ENCODE measurements around the gene APAF1.
"Not testable (repeated sequence)": the region's sequence is repeated elsewhere in the genome, so short reads cannot be mapped to it uniquely, and the experiment has no call there.

The APAF1 gene

GRCh38 chr12:98638009-98638408 is 7.1 kb upstream of the APAF1 start:
- Histone ChIP-seq H3K27me3 (ENCODE audit: insufficient read depth, poor library complexity, severe bottlenecking) (no peaks in the 10 kb centered on the region), H3K27ac (ENCODE audit: poor library complexity, severe bottlenecking) (peak overlapping the region; percentile 82), H3K36me3 (ENCODE audit: low read depth) (peaks cover 36% of the 10 kb centered on the region), H3K4me3 (ENCODE audit: severe bottlenecking) (no peak overlapping the region), H3K9me3 (ENCODE audit: severe bottlenecking) (no peaks in the 10 kb centered on the region), H3K4me1 (ENCODE audit: insufficient read depth, poor library complexity, severe bottlenecking) (peaks cover 27% of the 10 kb centered on the region)
- TF ChIP-seq CTCF (IDR thresholded peaks at IDR 0.05; ENCODE audit: poor library complexity, severe bottlenecking), result no peak
- no peak for ATAC-seq (ENCODE audit: low read depth)
- no peak for DNase-seq (ENCODE audit: low spot score)

GRCh38 chr12:98639491-98639890 is 5.6 kb upstream of the APAF1 start:
- Histone ChIP-seq H3K27ac (ENCODE audit: poor library complexity, severe bottlenecking) (no peak overlapping the region), H3K4me1 (ENCODE audit: insufficient read depth, poor library complexity, severe bottlenecking) (peaks cover 29% of the 10 kb centered on the region), H3K36me3 (ENCODE audit: low read depth) (peaks cover 26% of the 10 kb centered on the region), H3K27me3 (ENCODE audit: insufficient read depth, poor library complexity, severe bottlenecking) (no peaks in the 10 kb centered on the region), H3K4me3 (ENCODE audit: severe bottlenecking) (no peak overlapping the region), H3K9me3 (ENCODE audit: severe bottlenecking) (no peaks in the 10 kb centered on the region)
- TF ChIP-seq CTCF (IDR thresholded peaks at IDR 0.05; ENCODE audit: poor library complexity, severe bottlenecking), result no peak
- ATAC-seq (ENCODE audit: low read depth) (no peak), DNase-seq (ENCODE audit: low spot score) (no peak)

- H3K36me3 ChIP-seq (ENCODE audit: low read depth), result peaks cover 22% of the 10 kb centered on the region
- H3K4me3 ChIP-seq (ENCODE audit: severe bottlenecking), result peak overlapping the region; percentile 67
- H3K9me3 ChIP-seq (ENCODE audit: severe bottlenecking); ATAC-seq (ENCODE audit: low read depth); DNase-seq (ENCODE audit: low spot score); H3K27me3 ChIP-seq (ENCODE audit: insufficient read depth, poor library complexity, severe bottlenecking): not testable (repeated sequence)
- H3K4me1 ChIP-seq (ENCODE audit: insufficient read depth, poor library complexity, severe bottlenecking), result peaks cover 10% of the 10 kb centered on the region
- H3K27ac ChIP-seq (ENCODE audit: poor library complexity, severe bottlenecking), result peak overlapping the region; percentile 90
Measured at GRCh38 chr12:98642801-98643200, 2.3 kb upstream of the APAF1 start.

- ATAC-seq (ENCODE audit: low read depth) (peak; percentile 61), DNase-seq (ENCODE audit: low spot score) (peak; percentile 79)
- TF ChIP-seq CTCF (IDR thresholded peaks at IDR 0.05; ENCODE audit: poor library complexity, severe bottlenecking), result peak; percentile 25
- Histone ChIP-seq H3K27me3 (ENCODE audit: insufficient read depth, poor library complexity, severe bottlenecking) (no peaks in the 10 kb centered on the region), H3K4me1 (ENCODE audit: insufficient read depth, poor library complexity, severe bottlenecking) (peaks cover 9% of the 10 kb centered on the region), H3K9me3 (ENCODE audit: severe bottlenecking) (no peaks in the 10 kb centered on the region), H3K27ac (ENCODE audit: poor library complexity, severe bottlenecking) (peak overlapping the region; percentile 90), H3K4me3 (ENCODE audit: severe bottlenecking) (peak overlapping the region; percentile 67), H3K36me3 (ENCODE audit: low read depth) (peaks cover 31% of the 10 kb centered on the region)
Measured at GRCh38 chr12:98644433-98644711, 718 bp upstream of the APAF1 start.

- 0 out of 3 replicates have a peak, but pooled peaks have one; percentile 1 for ATAC-seq (ENCODE audit: low read depth)
- no peaks in the 10 kb centered on the region for H3K9me3 ChIP-seq (ENCODE audit: severe bottlenecking)
- H3K4me3 ChIP-seq (ENCODE audit: severe bottlenecking), result peak overlapping the region; percentile 67
- peaks cover 9% of the 10 kb centered on the region for H3K4me1 ChIP-seq (ENCODE audit: insufficient read depth, poor library complexity, severe bottlenecking)
- peak overlapping the region; percentile 90 for H3K27ac ChIP-seq (ENCODE audit: poor library complexity, severe bottlenecking)
- no peaks in the 10 kb centered on the region for H3K27me3 ChIP-seq (ENCODE audit: insufficient read depth, poor library complexity, severe bottlenecking)
- no peak for DNase-seq (ENCODE audit: low spot score)
- TF ChIP-seq CTCF (IDR thresholded peaks at IDR 0.05; ENCODE audit: poor library complexity, severe bottlenecking), result no peak
- peaks cover 33% of the 10 kb centered on the region for H3K36me3 ChIP-seq (ENCODE audit: low read depth)
Measured at GRCh38 chr12:98645572-98646067, 530 bp downstream of the APAF1 start.
